Measurements from ENCODE around the gene HSBP1.

HSBP1 gene

GRCh38 chr16:83809092-83809491, 1.3 kb downstream of the HSBP1 start:
- H3K27ac ChIP-seq, result peak overlapping the region; percentile 94
- H3K27me3 ChIP-seq, result no peaks in the 10 kb centered on the region
- TF ChIP-seq CTCF (IDR thresholded peaks at IDR 0.05), result no peak
- peaks cover 46% of the 10 kb centered on the region for H3K36me3 ChIP-seq
- H3K4me1 ChIP-seq (ENCODE audit: control insufficient read depth in 1 of 2, insufficient read depth in 1 of 2, low read depth in 1 of 2, low read length in 1 of 2), result peaks cover 44 to 46% of the 10 kb centered on the region in 2 experiments
- H3K9me3 ChIP-seq, result no peaks in the 10 kb centered on the region
- peak overlapping the region; percentile 85 to 90 for H3K4me3 ChIP-seq (ENCODE audit: low read depth in 1 of 2, low read length in 1 of 2)

GRCh38 chr16:83810901-83811300, 3.1 kb downstream of the HSBP1 start:
- Histone ChIP-seq H3K27ac (no peak overlapping the region), H3K4me3 (ENCODE audit: low read depth in 1 of 2, low read length in 1 of 2) (no peak overlapping the region), H3K36me3 (peaks cover 46% of the 10 kb centered on the region), H3K9me3 (no peaks in the 10 kb centered on the region), H3K27me3 (no peaks in the 10 kb centered on the region), H3K4me1 (ENCODE audit: control insufficient read depth in 1 of 2, insufficient read depth in 1 of 2, low read depth in 1 of 2, low read length in 1 of 2) (peaks cover 26 to 28% of the 10 kb centered on the region in 2 experiments)
- TF ChIP-seq CTCF (IDR thresholded peaks at IDR 0.05), result no peak

- Histone ChIP-seq H3K4me3 (ENCODE audit: low read depth in 1 of 2, low read length in 1 of 2) (no peak overlapping the region), H3K27ac (no peak overlapping the region), H3K9me3 (no peaks in the 10 kb centered on the region), H3K27me3 (no peaks in the 10 kb centered on the region), H3K36me3 (peaks cover 44% of the 10 kb centered on the region), H3K4me1 (ENCODE audit: control insufficient read depth in 1 of 2, insufficient read depth in 1 of 2, low read depth in 1 of 2, low read length in 1 of 2) (peaks cover 2% of the 10 kb centered on the region in 2 experiments)
- TF ChIP-seq CTCF (IDR thresholded peaks at IDR 0.05), result no peak
Measured at GRCh38 chr16:83813823-83814658, 6.3 kb downstream of the HSBP1 start.

GRCh38 chr16:83814659-83814985, 6.8 kb downstream of the HSBP1 start:
- Histone ChIP-seq H3K27ac (no peak overlapping the region), H3K36me3 (peaks cover 38% of the 10 kb centered on the region), H3K27me3 (no peaks in the 10 kb centered on the region), H3K4me1 (ENCODE audit: control insufficient read depth in 1 of 2, insufficient read depth in 1 of 2, low read depth in 1 of 2, low read length in 1 of 2) (no peaks in the 10 kb centered on the region), H3K9me3 (no peaks in the 10 kb centered on the region), H3K4me3 (ENCODE audit: low read depth in 1 of 2, low read length in 1 of 2) (no peak overlapping the region)
- TF ChIP-seq CTCF (IDR thresholded peaks at IDR 0.05), result no peak

- no peak for TF ChIP-seq CTCF (IDR thresholded peaks at IDR 0.05)
- no peaks in the 10 kb centered on the region for H3K4me1 ChIP-seq (ENCODE audit: control insufficient read depth in 1 of 2, insufficient read depth in 1 of 2, low read depth in 1 of 2, low read length in 1 of 2)
- H3K4me3 ChIP-seq (ENCODE audit: low read depth in 1 of 2, low read length in 1 of 2), result no peak overlapping the region
- peaks cover 14% of the 10 kb centered on the region for H3K36me3 ChIP-seq
- H3K9me3 ChIP-seq, result no peaks in the 10 kb centered on the region
- H3K27ac ChIP-seq, result no peak overlapping the region
- H3K27me3 ChIP-seq, result no peaks in the 10 kb centered on the region
Measured at GRCh38 chr16:83817022-83817421, 9.2 kb downstream of the HSBP1 start.

Data from neutrophil (primary cell).